ENCODE data around the gene GNL2.

The GNL2 gene

GRCh38 chr1:37629008-37629407 is 33.3 kb upstream of the GNL2 start:
- TF ChIP-seq CTCF (IDR thresholded peaks at IDR 0.05; ENCODE audit: low read depth, low read length), result no peak

GRCh38 chr1:37628026-37628556 is 32.4 kb upstream of the GNL2 start:
- peak; percentile 88 for DNase-seq
- Histone ChIP-seq H3K4me3 (ENCODE audit: low read depth, low read length) (peak overlapping the region; percentile 26), H3K27me3 (ENCODE audit: insufficient read depth, low read depth, severe bottlenecking) (no peaks in the 10 kb centered on the region), H3K9me3 (ENCODE audit: severe bottlenecking) (no peaks in the 10 kb centered on the region), H3K27ac (peak overlapping the region; percentile 90), H3K36me3 (peaks cover 24% of the 10 kb centered on the region)
- no peak for TF ChIP-seq CTCF (IDR thresholded peaks at IDR 0.05; ENCODE audit: low read depth, low read length)

More at GRCh38 chr1:37629008-37629407, 33.3 kb upstream of the GNL2 start:
- Histone ChIP-seq H3K27ac (peak overlapping the region; percentile 90), H3K4me3 (ENCODE audit: low read depth, low read length) (no peak overlapping the region; the same call in 1 of the 2 replicates), H3K9me3 (ENCODE audit: severe bottlenecking) (no peaks in the 10 kb centered on the region), H3K36me3 (peaks cover 21% of the 10 kb centered on the region), H3K27me3 (ENCODE audit: insufficient read depth, low read depth, severe bottlenecking) (no peaks in the 10 kb centered on the region)
- peak; percentile 65 for DNase-seq

DNA sequence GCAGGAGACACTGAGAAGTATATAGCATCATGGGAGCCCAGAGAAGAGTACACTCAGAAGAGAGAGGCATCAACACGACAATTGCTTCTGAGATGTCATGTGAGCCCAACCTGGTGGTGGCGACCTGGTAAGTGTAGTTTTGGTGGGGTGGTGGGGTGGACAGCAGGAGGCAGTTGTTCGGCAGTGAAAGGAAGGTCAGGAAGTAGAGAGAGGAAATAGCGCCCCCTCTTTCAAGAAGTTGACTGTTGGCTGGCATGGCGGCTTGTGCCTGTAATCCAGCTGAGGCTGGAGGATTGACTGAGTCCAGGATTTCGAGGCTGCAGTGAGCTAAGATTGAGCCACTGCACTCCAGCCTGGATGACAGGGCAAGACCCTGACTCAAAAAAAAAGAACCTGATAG is 26.4 kb upstream of the GNL2 start:
- TF ChIP-seq CTCF (IDR thresholded peaks at IDR 0.05; ENCODE audit: low read depth, low read length), result peak; percentile 15; the same call in 1 of the 2 replicates
- no peaks in the 10 kb centered on the region for H3K27me3 ChIP-seq (ENCODE audit: insufficient read depth, low read depth, severe bottlenecking)
- DNase-seq, result no peak

GRCh38 chr1:37621326-37621870 is 25.7 kb upstream of the GNL2 start:
- H3K27ac ChIP-seq, result no peak overlapping the region
- no peak for TF ChIP-seq CTCF (IDR thresholded peaks at IDR 0.05; ENCODE audit: low read depth, low read length)
- no peak for DNase-seq
- no peaks in the 10 kb centered on the region for H3K27me3 ChIP-seq (ENCODE audit: insufficient read depth, low read depth, severe bottlenecking)
- H3K36me3 ChIP-seq, result peaks cover 37% of the 10 kb centered on the region
- no peak overlapping the region for H3K4me3 ChIP-seq (ENCODE audit: low read depth, low read length)
- no peaks in the 10 kb centered on the region for H3K9me3 ChIP-seq (ENCODE audit: severe bottlenecking)

More for the DNA sequence above, 26.4 kb upstream of the GNL2 start:
- Histone ChIP-seq H3K9me3 (ENCODE audit: severe bottlenecking) (no peaks in the 10 kb centered on the region), H3K27ac (no peak overlapping the region), H3K36me3 (peaks cover 40% of the 10 kb centered on the region), H3K4me3 (ENCODE audit: low read depth, low read length) (no peak overlapping the region)

GRCh38 chr1:37620707-37621106 is 25.0 kb upstream of the GNL2 start:
- H3K9me3 ChIP-seq (ENCODE audit: severe bottlenecking), result no peaks in the 10 kb centered on the region
- H3K27me3 ChIP-seq (ENCODE audit: insufficient read depth, low read depth, severe bottlenecking), result no peaks in the 10 kb centered on the region
- H3K36me3 ChIP-seq, result peaks cover 34% of the 10 kb centered on the region
- DNase-seq, result no peak
- TF ChIP-seq CTCF (IDR thresholded peaks at IDR 0.05; ENCODE audit: low read depth, low read length), result no peak
- no peak overlapping the region for H3K4me3 ChIP-seq (ENCODE audit: low read depth, low read length)
- H3K27ac ChIP-seq, result no peak overlapping the region

GRCh38 chr1:37616330-37616729 is 20.6 kb upstream of the GNL2 start:
- no peaks in the 10 kb centered on the region for H3K9me3 ChIP-seq (ENCODE audit: severe bottlenecking)
- DNase-seq, result no peak
- no peak overlapping the region for H3K4me3 ChIP-seq (ENCODE audit: low read depth, low read length)
- peaks cover 42% of the 10 kb centered on the region for H3K36me3 ChIP-seq
- no peaks in the 10 kb centered on the region for H3K27me3 ChIP-seq (ENCODE audit: insufficient read depth, low read depth, severe bottlenecking)
- TF ChIP-seq CTCF (IDR thresholded peaks at IDR 0.05; ENCODE audit: low read depth, low read length), result no peak
- H3K27ac ChIP-seq, result no peak overlapping the region

All from WERI-Rb-1 (cell line).